ENCODE data around the gene CTXND1. TPM values are rescaled to one million over a fixed set of nuclear protein-coding genes. Genes with fewer than 3 reads are reported as not detected.

CTXND1 gene
- polyA plus RNA-seq, 1 experiment, result not detected

GRCh38 chr15:80228959-80229610, 22.9 kb downstream of the CTXND1 start:
- Histone ChIP-seq H3K27me3 (ENCODE audit: control insufficient read depth, insufficient read depth, low read length) (peaks cover 3% of the 10 kb centered on the region), H3K4me3 (ENCODE audit: low read depth, low read length) (no peak overlapping the region), H3K36me3 (ENCODE audit: control insufficient read depth, insufficient read depth, low read length) (no peaks in the 10 kb centered on the region)
- no peak for TF ChIP-seq CTCF (IDR thresholded peaks at IDR 0.05; ENCODE audit: insufficient read depth, low read depth, low read length)
- no peak for DNase-seq (ENCODE audit: low read depth)
- CTCF ChIA-PET, result no interaction called here
- POLR2A ChIA-PET, result no interaction called here

- POLR2A ChIA-PET, result no interaction called here
- no peak for DNase-seq (ENCODE audit: low read depth)
These were observed 32.1 kb downstream of the CTXND1 start for GRCh38 chr15:80219955-80220354.

GRCh38 chr15:80217327-80217900, 34.6 kb downstream of the CTXND1 start:
- no peak for DNase-seq (ENCODE audit: low read depth)
- H3K27me3 ChIP-seq (ENCODE audit: control insufficient read depth, insufficient read depth, low read length), result 0 out of 2 replicates have a peak, but pooled peaks cover 4% of the 10 kb centered on the region
- no peak for TF ChIP-seq CTCF (IDR thresholded peaks at IDR 0.05; ENCODE audit: insufficient read depth, low read depth, low read length)
- no peak overlapping the region for H3K4me3 ChIP-seq (ENCODE audit: low read depth, low read length)
- CTCF ChIA-PET, result no interaction called here
- POLR2A ChIA-PET, result no interaction called here
- H3K36me3 ChIP-seq (ENCODE audit: control insufficient read depth, insufficient read depth, low read length), result no peaks in the 10 kb centered on the region

More at GRCh38 chr15:80219955-80220354, 32.1 kb downstream of the CTXND1 start:
- no peak for TF ChIP-seq CTCF (IDR thresholded peaks at IDR 0.05; ENCODE audit: insufficient read depth, low read depth, low read length)
- Histone ChIP-seq H3K36me3 (ENCODE audit: control insufficient read depth, insufficient read depth, low read length) (no peaks in the 10 kb centered on the region), H3K4me3 (ENCODE audit: low read depth, low read length) (no peak overlapping the region), H3K27me3 (ENCODE audit: control insufficient read depth, insufficient read depth, low read length) (0 out of 2 replicates have a peak, but pooled peaks cover 4% of the 10 kb centered on the region)
- CTCF ChIA-PET, result no interaction called here

- no peak overlapping the region for H3K4me3 ChIP-seq (ENCODE audit: low read depth, low read length)
- ChIA-PET CTCF (no interaction called here), POLR2A (no interaction called here)
- no peak for TF ChIP-seq CTCF (IDR thresholded peaks at IDR 0.05; ENCODE audit: insufficient read depth, low read depth, low read length)
- no peak for DNase-seq (ENCODE audit: low read depth)
- H3K27me3 ChIP-seq (ENCODE audit: control insufficient read depth, insufficient read depth, low read length), result 0 out of 2 replicates have a peak, but pooled peaks cover 4% of the 10 kb centered on the region
- no peaks in the 10 kb centered on the region for H3K36me3 ChIP-seq (ENCODE audit: control insufficient read depth, insufficient read depth, low read length)
These were observed 35.1 kb downstream of the CTXND1 start for GRCh38 chr15:80216911-80217310.

GRCh38 chr15:80216141-80216540, 35.9 kb downstream of the CTXND1 start:
- 0 out of 2 replicates have a peak, but pooled peaks cover 5% of the 10 kb centered on the region for H3K27me3 ChIP-seq (ENCODE audit: control insufficient read depth, insufficient read depth, low read length)
- H3K36me3 ChIP-seq (ENCODE audit: control insufficient read depth, insufficient read depth, low read length), result no peaks in the 10 kb centered on the region
- CTCF ChIA-PET, result no interaction called here
- DNase-seq (ENCODE audit: low read depth), result no peak
- POLR2A ChIA-PET, result no interaction called here
- no peak overlapping the region for H3K4me3 ChIP-seq (ENCODE audit: low read depth, low read length)
- no peak for TF ChIP-seq CTCF (IDR thresholded peaks at IDR 0.05; ENCODE audit: insufficient read depth, low read depth, low read length)
